GM03348 (cell line): ENCODE results near the gene TIGD6.
"Not testable (repeated sequence)": the region's sequence is repeated elsewhere in the genome, so short reads cannot be mapped to it uniquely, and the experiment has no call there.

Experiments used
- DNase-seq: peaks from one replicate; pipeline ENCODE4 v3.0.0; 2012; ENCODE audit warnings: low spot score

TIGD6 gene

DNA sequence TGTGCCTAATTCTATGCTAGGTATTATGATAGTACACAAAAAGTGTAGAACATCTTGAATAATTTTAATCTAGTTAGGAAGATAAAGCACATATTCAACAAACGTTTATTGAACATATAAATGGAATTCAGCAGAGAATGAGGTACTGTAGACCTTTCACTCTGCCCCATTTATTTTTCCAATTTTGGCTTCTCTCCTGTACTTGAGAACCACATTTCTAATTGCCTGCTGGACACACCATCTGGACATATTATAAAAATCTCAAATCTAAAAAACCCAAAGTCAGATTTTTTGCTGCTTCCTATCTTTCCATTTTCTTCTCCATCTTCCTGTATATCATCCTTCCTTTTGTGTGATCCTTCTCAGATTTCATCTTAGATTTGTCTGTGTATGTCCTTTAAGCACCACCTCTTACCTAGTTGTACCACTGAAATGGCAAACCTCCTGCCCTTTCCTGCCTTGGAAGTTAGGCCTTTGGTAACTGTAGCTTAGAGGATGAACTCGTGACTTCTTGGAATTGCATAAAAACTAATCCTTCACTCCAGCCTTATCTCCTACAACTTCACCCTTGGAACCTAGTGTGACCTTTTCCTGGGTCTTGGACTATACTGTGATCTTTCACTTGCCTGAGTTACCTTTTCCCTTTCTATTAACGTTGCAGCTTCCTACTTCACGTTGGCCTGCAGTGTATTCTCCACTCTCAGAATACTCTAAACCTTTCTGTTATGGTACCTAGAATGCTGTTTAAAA is 31.1 kb downstream of the TIGD6 start:
- no peak for DNase-seq

DNA sequence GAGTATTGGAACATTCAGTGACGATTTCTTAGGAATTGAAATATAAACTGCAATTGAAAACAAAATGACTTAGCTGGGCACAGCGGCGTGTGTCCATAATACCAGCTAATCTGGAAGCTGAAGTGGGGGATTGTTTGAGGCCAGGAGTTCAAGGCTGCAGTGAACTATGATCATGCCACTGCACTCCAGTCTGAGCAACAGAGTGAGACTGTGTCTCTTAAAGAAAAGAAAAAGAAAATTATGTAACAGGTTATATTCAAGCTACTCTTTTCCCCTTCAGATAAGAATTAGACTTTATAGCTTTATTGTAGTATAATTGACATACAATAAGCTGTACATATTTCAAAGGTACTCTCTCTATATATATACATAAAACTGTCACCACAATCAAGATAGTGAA is 33.5 kb downstream of the TIGD6 start:
- no peak for DNase-seq

GRCh38 chr5:149963729-149964128 is 36.7 kb downstream of the TIGD6 start:
- no peak for DNase-seq

DNA sequence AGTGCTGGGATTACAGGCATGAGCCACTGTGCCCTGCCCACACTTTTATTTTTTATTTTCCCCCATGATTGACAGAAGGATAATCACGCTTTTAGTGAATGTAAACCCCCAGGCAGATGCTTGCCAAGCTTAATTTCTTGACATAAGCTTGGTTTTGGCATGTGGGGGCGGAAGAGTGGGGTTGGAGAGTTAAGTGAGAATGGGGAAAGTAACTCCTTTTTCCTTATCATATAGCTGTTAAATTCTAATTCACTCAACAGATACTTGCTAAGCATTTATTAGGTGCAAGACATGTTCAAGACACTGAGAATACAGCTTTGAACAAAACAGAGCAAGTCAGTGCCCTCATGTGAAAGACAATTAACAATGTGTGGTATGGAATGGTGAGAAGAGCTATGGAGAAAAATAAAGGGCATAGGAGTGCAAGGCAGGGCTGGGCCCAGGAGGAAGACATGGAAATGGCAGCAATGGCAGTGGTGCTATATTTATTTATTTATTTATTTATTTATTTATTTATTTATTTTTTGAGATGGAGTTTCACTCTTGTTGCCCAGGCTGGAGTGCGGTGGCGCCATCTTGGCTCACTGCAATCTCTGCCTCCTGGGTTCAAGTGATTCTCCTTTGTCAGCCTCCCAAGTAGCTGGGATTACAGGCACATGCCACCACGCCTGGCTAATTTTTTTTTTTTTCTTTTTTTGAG is 37.7 kb downstream of the TIGD6 start:
- no peak for DNase-seq

GRCh38 chr5:149961957-149962409 is 38.5 kb downstream of the TIGD6 start:
- peak; percentile 79 for DNase-seq

- no peak for DNase-seq
These were observed 39.2 kb downstream of the TIGD6 start for GRCh38 chr5:149961186-149961685.

DNA sequence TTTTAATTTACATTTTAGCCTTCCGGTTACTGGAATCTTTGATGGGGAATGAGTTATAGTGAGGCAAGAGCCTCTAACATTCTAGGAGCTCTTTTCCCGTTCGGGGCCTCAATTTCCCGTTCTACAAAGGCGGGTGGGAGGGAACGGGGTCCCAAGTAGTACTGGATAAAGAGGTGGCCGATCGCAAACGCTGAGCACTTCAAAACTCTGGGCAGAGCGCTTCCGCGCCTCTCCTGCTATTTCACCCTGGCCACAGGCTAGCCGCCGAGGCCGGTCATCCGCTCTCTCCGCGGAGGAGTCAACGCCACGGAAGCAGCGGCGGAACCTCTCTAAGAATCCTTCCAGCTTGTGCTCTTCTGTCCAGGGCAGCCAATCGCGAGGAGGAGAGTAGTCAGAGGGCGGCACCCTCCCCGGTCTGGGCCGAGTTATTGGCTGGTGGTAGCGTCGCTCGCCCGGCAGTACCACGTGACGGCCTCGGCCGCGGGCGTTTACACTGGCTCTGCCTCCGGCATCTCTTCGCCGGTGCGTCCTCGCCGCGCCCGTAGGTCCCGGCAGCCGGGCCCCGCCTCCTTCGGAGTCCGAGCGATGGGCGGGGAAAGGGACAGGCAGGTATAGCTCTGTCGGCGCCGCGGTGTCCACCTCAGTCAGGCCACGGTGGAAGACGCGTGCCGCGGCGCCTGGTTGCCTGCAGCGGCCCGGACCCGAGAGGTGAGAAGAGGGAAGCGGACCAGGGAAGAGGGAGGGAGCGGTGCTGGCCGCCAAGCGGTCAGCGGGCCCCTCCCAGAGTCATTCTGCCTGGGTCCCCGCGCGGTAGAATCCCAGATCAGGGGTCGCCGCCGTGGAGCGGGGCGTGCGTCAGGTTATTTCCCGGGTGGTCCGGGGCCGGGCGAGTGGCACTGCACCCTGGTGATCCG is 39.9 kb downstream of the TIGD6 start, which contains the start of gene SLC26A2:
Gene SLC26A2 (plus strand): TSS at position 487 of the 914 bp plus-strand sequence. CDS start 16,895 bp downstream, outside the sequence.
- DNase-seq: peak; percentile 99

DNA sequence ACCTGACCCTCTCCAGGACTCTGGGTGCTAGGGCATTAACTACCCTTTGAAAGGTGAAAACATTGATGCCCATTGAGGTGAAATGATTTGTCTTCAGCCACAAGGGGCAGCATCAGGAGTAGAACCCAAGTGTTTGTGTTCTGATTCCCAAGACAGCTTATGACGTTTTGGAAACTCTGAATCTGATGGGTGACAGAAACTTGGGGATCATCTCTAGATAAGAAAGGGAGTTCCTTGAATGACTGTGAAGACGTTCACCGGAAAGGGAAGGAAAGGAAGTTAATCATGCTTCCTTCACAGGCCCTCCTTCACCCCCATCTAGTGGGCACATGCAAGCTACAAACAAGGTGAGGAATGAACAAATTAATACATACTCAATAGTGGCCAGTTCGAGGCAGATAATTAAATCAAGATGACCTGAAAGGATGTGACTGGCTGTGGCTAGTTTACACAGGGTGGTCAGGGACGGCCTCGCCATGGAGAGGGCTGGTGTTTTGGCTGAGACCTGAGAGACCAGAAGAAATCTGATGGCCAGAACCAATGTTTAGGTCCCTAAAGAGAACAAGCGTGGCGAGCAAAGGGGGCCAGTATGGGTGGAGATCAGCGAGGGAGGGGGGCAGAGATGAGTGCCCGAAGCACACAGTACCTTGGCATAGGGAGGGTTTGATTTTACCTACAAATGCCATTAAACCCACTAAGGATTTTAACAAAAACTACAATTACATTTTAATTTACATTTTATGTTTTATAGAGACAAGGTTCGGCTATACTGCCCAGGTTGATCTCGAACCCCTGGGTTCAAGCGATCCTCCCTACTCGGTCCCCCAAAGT is 40.8 kb downstream of the TIGD6 start:
- DNase-seq: peak; percentile 61

DNA sequence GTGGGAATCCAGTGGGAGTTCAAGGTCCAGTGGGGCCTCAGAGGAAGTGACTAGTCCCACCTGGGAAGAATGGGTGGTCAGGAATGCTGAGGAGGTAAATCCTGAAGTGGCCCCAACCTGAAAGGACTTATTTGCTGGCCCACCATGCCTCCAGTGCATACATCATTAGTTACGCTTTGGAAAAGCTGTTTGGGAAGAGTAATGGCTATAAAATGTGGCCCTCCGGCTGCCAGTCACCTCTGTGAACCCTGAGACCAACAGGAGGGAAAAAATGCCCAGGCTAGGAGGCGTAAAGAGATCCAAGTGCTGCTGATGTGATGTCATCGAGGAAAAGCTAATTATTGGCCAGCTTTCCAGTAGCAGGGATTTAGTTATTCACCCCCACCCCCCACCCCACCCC is 42.6 kb downstream of the TIGD6 start:
- DNase-seq: no peak

- DNase-seq: no peak
These were observed 43.8 kb downstream of the TIGD6 start for GRCh38 chr5:149956685-149957084.

DNA sequence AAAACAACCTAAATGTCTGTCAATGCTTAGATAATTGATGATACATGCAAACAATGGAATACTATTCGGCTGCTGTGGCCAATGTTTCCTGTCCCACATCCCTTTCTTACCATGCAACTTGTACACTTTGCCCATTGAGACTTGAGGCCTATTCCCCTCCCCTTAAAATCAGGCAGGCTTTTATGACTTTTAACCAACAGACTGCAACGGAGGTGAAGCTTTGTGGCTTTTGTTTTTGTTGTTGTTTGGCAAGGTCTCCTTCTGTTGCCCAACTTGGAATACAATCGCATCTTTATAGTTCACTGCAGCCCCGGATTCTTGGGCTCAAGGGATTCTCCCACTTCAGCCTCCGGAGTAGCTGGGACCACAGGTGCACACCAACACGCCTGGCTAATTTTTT is 45.7 kb downstream of the TIGD6 start:
- DNase-seq: no peak

DNA sequence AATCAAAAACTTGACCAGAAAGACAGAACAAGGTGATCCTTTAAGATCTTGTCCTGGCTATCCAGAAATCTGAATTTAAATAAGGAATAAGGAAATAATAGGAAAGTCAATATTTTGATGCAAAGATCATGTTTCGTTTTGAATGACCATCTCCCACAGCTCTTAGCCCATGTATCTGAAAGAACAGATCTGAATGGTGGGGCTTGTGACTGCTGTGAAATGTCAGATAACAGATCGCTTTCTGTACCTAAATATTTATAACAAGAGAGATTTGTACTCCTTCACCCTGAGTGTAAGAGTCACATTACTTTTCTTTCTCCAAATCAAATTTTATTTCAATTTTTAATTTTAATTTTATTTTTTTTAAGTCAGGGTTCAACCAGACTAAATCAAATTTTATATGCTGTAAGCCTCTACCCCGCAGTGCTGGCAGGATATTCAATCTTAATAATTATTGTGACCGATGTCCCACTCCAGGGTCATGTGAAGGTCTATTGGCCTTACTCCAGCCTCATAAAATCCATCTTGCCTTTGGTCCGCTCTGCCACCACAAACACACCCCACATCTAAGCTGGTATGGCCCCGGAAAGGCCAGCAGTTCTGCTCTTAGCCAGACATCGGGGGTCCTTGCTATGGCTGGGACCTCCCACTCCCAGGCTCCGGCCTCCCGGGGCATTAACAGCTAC is 46.9 kb downstream of the TIGD6 start:
- no peak for DNase-seq

GRCh38 chr5:149951138-149951749 is 49.2 kb downstream of the TIGD6 start:
- DNase-seq: no peak

GRCh38 chr5:149948993-149949392 is 51.5 kb downstream of the TIGD6 start:
- no peak for DNase-seq

- DNase-seq: no peak
These were observed 54.3 kb downstream of the TIGD6 start for GRCh38 chr5:149946118-149946517.

- DNase-seq: no peak
These were observed 55.8 kb downstream of the TIGD6 start, which contains the start of gene PDE6A for GRCh38 chr5:149944666-149945065. PDE6A (minus strand) TSS chr5:149944793; CDS start chr5:149944673, 120 bp downstream.

DNA sequence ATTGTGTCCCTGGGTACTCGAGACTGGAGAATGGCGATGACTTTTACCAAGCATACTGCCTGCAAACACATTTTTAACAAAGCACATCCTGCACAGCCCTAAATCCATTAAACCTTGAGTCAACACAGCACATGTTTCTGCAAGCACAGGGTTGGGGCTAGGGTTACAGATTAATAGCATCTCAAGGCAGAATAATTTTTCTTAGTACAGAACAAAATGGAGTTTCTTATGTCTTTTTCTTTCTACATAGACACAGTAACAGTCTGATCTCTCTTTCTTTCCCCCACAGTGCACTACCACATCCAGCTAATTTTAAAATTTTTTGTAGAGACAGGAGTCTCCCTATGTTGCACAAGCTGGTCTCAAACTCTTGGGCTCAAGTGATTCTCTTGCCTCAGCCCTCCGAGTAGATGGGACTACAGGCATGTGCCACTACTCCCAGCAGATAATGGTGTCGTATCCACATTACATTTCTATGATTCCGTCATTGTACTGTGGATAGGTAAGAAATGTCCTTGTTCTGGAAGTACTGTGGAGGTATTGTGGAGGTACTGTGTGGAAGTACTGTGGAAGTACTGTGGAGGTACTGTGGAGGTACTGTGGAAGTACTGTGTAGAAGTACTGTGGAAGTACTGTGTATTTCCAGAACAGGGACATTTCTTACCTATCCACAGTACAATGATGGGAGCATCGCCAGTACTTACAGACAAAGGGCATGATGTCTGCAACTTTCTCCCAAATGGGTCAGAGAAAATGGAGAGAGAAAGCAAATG is 57.1 kb downstream of the TIGD6 start:
- not testable (repeated sequence) for DNase-seq
